HL-60/S4 treated with retinoic acid at 250 ng/mL for 4 days and 3 days (cell line): ENCODE measurements around the gene CES2.
"Not testable (repeated sequence)": the region's sequence is repeated elsewhere in the genome, so short reads cannot be mapped to it uniquely, and the experiment has no call there.

Experiments
- in situ Hi-C: fragments of 300-500 bp; cut with MboI; formaldehyde crosslinking; loops from 2 replicates; pipeline ENCODE4 v1.7.0; 2022; ENCODE audit warnings: low sequenced_read_pairs

The CES2 gene, protein sequence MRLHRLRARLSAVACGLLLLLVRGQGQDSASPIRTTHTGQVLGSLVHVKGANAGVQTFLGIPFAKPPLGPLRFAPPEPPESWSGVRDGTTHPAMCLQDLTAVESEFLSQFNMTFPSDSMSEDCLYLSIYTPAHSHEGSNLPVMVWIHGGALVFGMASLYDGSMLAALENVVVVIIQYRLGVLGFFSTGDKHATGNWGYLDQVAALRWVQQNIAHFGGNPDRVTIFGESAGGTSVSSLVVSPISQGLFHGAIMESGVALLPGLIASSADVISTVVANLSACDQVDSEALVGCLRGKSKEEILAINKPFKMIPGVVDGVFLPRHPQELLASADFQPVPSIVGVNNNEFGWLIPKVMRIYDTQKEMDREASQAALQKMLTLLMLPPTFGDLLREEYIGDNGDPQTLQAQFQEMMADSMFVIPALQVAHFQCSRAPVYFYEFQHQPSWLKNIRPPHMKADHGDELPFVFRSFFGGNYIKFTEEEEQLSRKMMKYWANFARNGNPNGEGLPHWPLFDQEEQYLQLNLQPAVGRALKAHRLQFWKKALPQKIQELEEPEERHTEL

DNA sequence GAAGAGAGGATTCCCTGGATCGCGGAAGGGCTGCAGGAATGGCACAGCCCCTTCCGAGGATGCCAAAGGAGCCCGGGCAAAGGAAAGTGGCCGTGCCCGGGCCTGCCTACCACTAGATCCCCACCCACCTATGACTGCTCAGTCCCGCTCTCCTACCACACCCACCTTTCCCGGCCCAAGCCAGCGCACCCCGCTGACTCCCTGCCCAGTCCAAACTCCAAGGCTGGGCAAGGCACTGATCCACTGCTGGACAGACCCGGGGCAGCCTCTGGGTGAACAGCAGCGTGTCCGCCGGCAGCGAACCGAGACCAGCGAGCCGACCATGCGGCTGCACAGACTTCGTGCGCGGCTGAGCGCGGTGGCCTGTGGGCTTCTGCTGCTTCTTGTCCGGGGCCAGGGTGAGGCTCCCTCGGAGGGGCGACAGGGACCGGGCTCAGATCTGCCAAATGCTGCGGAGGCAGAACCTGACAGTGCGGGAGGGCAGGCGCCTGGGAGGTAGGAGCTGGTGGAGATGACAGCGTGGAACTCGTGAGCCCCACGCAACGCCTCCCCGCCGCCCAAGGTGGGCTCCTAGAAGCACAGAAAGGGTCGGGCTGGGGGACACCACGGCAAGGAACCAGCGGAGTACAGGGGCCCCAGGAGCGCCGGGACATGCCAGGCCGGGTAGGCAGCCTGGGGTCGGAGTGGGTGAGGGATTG, at the start of gene CES2:
CES2 (plus strand) TSS at position 203 of the 698 bp plus-strand sequence; CDS start at position 323, 120 bp downstream.
- in situ Hi-C loops, result no loop called here

DNA sequence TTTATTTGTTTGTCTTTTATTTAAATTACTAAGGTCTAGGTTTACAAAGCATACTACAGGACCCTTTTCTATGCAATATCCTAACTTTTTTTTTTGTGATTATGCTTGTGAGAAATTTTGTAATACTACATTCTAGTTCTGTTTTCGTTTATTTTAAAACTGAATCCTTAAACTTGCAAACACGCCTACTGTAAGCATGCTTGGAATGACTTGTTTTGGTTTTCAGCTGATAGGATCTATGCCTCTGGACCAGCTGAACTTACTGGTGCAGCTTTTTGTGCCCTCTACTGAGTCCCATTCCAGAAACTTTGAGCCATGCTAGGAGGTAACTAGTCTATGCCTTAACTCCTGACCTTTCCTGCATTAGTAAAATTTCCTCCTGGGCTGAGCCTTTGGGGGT, 49.0 kb upstream of the CES2 start:
- in situ Hi-C loops, result no loop called here

DNA sequence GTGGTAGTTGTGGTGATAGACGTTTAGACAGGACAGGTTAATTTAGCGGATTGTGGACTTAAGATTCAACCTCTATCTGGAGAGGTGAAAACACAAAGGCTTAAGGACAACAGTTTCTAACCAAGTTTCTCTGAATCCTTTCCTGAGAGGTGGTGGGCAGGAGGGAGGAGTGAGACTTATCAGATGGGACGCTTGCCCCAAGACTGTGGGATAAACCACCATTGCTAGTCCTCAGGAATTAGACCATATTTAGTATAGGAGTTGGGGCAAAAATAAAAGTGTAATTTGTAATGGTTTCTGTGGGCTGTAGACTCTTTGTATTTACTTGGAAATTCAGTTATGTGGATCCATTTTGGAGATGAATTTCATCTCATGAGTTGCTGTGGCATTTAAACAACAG, 48.4 kb upstream of the CES2 start:
- in situ Hi-C loops, result no loop called here

DNA sequence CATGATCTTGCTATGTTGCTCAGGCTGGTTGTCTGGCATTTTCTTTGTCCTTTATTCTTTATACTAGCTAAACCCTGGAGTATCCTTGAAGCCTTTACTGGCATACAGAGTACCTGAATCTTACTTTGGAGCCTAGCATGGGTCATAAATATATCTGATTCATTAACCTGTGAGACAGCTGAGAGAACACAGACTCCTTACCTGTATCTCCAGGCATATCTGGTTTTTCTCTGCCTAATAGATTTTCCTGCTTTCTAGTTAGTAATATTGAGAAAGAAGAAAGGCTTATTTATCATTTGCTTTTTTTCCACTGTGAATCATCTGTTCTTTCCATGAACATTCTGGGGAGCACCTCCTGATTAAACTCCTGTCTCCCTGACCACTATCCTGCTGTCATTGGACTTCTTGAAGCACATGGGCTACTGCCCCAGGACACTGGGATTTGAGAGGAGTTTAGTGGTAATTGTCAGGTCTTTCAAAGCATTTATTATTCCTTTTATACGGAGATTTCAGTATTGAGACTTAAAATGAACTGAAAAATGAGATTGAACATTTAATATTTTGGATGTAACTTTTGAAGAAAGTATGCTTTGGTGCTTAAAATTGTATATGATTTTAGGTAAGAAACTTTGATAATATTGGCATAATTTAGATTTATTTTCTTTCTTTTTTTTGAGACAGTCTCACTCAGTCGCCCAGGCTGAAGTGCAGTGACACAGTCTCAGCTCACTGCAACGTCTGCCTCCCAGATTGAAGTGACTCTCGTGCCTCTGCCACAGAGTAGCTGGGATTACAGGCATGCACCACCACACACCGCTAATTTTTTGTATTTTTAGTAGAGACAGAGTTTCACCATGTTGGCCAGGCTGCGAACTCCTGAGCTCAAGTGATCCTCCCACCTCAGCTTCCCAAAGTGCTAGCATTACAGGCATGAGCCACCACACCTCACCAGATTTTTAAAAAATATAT, 46.4 kb upstream of the CES2 start:
- in situ Hi-C loops, result no loop called here

DNA sequence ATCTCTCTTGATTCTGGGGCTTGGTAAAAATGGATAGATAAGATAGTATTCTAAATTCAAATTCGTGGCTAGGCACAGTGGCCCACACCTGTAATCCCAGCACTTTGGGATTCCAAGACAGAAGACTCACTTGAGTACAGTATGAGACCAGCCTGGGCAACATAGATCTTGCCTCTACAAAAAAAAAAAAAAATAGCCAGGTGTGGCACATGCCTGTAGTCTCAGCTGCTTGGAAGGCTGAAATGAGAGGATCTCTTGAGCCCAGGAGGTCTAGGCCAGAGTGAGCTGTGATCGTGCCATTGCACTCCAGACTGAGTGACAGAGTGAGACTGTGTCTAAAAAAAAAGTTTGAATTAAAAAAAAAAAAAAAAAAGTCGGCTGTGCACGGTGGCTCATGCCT, 45.7 kb upstream of the CES2 start:
- in situ Hi-C loops, result no loop called here

DNA sequence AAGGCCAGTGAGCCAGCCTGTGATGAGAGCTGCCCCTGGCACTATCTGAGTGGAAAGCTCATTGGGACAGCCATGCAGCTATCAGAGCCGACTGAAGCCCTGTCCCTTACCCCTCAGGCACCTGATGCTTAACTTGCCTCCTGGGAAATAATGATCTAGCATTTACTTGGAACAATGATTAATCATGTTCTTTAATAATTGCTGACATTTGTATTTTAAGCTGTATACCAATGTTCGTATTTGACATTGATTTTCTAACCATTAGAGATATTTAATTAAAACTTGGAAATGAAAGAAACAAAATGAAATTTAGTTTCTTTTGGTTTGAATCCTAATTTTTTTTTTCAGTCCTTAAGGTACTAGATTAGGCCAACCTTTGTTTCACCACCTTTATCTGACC, 44.5 kb upstream of the CES2 start:
- in situ Hi-C loops, result no loop called here

DNA sequence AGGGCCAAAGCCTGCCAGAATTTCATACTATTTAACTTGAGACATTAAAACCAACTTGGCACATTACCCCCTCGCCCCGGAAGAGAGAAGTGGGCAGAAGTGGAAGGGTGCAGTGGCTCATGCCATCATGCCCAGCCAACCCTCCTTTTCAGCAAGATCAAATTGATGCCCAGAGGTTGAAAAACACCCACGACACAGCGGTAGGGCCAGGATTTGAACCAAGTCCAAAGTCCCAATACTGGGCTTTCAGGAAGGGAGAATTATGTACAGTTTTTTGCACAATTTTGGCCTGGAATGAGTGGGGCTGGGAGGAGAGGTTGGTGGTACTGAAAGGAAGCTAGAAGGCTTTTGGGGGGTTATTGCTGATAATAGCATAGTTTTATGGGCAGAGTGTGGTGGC, 44.0 kb upstream of the CES2 start:
- in situ Hi-C loops, result no loop called here

DNA sequence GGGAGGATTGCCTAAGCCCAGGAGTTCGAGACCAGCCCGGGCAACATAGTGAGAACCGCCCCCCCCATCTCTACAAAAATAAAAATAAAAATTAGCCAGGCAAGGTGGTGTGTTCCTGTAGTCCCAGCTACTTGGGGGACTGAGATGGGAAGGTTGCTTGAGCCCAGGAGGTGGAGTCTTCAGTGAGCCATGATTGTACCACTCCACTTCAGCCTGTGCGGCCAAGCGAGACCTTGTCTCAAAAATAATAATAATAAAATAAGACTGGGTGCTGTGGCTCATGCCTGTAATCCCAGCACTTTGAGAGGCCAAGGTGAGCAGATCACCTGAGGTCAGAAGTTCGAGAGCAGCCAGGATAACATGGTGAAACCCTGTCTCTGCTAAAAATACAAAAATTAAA, 43.5 kb upstream of the CES2 start:
- in situ Hi-C loops, result no loop called here

DNA sequence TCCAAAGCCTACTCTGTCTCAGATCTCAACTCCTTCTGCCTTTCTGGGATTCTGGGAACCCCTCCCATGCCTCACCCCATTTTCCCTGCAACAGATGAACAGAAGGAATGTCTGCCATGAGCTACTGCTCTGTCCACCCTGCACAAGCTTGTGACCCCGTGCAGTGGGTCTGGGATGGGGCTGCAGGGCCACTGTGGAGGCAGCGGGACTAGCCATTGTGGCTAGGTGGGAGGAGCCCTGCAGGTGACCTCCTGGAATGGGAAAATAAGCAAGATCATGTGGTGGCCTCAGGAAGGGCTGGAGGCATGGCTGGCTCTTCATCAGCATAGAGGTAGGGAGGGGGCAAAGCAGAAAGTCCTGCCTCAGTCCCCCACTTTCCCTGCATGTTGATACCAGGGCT, 41.3 kb upstream of the CES2 start:
- in situ Hi-C loops, result no loop called here

DNA sequence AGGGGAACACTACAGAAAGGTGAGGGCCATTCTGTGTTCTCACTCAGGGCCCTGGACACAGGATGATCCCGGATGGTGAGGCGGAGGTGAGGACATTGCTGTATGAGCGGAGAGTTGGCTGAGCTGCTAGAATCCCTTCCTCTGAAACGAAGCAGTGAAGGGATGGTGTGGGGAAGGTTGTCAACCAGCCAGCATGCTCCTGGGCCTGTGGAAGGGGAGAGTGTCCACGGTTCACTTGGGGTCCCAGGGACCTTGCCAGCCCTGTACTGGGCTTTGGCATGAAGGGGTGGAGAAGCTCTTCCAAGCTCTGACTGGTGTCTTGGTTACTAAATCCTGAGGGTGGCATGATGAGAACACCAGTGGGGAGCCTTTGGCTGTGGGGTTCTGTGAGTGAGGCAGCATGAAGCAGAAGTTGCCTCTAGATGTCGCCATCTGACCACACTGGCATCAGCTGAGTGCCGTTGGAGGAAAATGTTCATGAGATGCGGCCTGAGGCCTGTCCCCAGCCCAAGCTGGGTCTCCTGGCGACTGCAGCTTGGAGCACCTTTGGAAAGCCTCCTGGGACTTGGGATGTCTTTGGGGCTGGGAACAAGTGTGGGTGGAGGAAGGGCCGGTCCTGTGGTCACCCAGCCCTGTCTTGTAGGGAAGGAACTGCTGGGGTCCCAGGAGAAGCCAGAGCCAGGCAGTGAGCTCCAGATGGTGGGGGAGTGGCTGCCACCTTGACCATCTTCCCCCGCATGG, 40.2 kb upstream of the CES2 start:
- in situ Hi-C loops, result no loop called here

DNA sequence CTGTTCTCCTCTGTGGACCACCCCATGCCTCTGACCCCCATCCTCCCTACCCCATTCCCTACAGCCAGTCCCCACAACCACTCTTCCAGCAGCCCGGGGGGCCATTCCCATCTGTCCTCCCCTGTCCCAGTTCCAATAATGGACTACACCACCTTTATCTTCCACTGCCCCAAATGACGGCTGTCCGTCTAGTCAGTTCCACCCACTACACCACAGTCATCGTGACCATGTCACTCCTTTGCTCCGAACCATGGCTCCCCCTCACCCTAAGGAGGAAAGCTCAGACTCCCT, 39.7 kb upstream of the CES2 start:
- in situ Hi-C loops, result no loop called here

DNA sequence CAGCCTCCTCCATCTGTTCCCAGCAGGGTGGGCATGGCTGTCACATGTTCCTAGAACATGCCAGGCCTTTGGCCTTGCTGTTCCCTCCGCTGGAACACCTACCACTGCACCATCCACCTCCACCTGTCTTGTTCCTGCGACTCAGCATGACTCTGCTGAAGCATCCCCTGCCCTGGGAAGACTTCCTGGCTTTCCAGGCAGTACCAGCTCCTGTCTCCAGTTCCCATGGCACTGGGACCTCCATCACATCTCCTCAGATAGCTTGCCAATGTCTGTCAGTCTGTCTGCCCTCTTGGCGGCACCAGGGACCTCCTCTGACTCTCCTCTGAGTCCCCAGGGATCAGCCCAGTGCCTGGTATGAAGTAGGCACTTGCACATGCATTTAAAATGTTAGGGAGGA, 39.3 kb upstream of the CES2 start:
- in situ Hi-C loops, result no loop called here

DNA sequence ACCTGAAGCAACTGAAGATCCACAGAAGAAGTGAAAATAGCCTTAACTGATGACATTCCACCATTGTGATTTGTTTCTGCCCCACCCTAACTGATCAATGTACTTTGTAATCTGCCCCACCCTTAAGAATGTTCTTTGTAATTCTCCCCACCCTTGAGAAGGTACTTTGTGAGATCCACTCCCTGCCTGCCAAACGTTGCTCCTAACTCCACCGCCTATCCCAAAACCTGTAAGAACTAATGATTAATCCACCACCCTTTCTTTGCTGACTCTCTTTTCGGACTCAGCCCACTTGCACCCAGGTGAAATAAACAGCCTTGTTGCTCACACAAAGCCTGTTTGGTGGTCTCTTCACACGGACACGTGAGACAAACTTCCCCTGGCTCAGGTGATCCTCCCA, 38.6 kb upstream of the CES2 start:
- in situ Hi-C loops, result not testable (repeated sequence)

DNA sequence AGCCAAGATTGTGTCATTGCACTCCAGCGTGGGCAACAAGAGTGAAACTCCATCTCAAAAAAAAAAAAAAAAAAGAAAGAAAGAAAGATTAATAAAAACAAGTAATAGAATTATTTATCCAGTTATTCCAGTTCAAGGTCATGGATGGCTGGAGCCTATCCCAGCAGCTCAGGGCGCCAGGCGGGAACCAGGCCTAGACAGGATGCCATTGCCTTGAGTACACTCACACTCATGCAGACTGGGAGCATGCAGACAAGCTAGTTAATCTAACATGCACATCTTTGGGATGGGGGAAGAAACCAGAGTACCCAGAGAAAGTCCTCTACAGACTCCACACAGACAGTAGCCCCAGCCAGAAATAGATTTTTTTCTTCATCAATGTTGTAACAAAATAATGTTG, 37.1 kb upstream of the CES2 start:
- in situ Hi-C loops, result no loop called here

DNA sequence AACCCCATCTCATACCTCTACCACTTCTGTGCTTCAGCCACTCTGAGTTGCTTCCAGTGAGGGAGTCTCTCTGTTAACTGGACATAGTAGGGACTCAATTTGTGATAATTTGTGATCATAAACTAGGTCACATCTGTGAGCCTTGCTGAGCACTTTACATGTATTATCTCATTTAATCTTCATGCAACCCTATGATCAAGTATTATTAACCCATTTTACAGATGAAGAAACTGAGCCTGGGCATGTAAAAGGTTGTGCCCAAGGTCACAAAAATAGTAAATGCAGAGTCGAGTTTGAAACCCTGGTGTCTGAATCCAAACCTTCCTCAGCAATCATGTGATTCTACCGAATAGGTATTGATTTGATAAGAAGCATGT, 36.4 kb upstream of the CES2 start:
- in situ Hi-C loops, result no loop called here

DNA sequence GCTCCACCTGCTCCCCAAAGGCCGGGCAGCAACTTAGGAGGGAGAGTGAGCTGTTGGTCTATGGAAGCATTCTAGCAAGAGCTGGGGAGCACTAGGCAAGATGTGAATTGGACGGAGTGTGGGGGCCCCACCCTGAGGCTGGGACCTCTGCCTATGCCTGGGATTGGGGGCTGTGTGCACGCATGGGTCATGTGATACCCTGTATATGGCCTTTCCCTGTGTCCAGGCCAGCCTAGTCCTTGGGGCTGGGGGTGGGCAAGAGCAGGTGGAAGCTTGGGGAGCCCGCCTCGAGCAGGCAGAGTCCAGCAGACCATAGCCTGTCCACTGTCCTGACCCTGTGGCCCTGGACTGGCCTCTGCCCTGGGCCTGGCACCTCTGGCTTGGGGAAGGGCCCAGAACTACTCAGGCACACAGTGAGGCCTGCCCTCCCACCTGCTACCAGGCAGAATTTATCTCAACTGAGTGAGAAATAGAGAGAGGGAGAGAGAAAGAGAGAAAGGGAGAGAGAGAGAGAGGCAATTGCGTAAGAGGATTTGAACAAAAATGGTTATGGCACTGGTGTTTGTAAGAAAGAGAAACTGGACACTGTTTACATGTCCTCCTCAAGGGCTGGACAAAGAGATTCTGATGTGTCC, 35.9 kb upstream of the CES2 start:
- in situ Hi-C loops, result no loop called here

DNA sequence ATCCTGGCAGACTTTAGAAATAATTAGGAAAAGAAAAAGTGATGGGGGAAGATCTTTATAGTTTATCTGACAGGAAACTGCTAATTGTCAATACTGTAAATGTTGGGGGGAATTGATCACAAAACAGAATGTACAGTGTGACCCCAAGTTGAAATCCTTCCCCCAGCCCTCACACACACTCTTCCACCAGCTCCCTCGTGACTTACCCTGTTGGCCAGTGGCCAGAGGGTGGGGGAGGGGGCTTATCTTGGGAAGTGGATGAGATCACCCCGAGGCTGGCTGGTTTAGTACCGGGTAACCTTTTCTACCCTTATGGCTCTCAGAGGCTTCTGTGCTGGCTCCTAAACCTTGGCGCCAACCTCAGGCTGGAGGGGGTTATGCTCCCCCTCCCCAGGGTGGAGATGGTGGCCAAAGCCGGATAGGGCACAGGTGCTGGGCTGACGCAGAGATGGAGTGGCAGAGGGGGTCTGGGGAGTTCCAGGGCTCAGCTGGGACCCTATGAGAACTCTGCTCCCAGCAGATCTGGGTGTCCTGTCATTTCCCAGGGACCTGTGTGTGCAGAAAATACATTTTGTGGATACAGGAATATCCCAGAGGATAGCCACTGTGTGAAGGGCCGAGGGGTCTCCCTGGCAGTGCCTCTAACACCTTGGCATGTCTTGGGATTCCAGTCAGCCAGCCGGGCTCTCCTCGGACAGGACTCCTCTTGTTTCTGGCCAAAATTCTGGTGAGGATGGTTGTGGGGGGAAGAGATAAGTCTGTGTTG, 35.2 kb upstream of the CES2 start:
- in situ Hi-C loops, result no loop called here

DNA sequence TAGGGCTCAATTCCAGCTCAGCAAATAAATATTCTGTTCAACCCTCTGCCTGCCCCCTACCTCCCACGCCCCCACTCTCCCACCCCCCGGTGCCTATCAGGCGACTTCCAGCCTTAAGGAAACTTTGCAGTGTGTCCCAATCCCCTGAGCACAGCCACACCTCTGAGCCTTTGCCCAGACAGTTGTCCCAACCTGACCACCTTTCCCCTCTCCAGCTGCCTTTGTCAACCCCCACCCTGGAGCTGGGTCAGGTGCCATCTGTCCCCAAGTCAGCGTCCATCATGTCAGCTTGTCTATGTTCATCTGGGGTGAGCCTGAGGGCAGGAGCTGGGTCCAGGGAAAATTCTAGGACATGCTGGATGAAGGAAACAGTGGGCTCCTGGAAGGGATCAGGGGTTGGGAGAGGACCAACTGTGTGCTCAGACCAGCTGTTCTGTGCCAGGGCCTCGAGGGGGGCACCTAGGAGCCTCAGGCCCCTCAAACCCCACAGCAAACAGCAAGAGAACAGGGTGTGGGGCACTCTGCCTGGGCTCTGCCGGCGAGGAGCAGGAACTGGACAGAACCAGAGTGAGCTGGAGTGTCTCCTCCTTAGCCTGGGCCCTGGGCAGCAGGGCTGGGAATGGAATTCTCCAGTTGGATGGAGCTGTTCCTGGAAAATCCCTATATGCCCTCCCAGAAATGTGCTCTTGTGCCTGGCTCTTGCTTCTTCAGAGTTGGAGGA, 34.4 kb upstream of the CES2 start:
- in situ Hi-C loops, result no loop called here

DNA sequence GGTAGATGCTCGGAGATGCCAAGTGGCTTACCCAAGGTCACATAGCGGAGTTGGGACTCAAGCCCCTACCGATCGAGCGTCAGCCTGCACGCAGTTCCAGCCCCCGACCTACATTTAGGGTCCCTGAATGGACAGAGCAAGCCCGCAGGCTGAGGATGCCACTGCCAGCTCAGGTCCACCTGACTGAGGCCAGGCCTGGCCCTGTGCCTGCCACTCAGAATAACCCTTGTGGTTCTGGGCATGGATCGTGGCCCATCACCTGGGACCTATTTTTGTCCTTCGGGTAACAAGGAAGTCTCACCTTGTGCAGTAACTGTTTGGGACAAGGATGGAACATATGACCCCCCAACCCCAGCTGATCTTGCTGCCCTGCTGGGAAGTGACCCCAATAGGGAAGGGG, 33.7 kb upstream of the CES2 start:
- in situ Hi-C loops, result no loop called here
